Measurements from ENCODE around the gene ZBTB21.

The ZBTB21 gene

DNA sequence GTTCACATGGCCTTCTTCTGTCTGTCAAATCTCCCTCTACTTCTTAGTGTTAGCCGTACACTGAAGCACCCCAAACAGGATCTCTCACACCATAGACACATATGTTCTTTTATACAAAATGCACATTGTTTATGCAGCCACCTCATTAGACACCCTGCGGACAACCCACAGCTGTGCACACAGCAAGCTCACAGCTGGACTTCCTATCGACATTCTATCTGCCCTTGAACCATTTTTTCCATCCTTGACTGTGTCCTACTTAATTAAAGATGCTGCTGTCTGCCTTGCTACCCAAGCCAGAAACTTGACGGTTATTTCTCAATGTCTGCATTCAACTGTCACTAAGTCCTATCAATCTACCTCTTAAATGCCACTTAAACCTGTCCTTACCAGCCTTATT lies 3.2 kb upstream of the ZBTB21 start:
- no peaks in the 10 kb centered on the region for H3K36me3 ChIP-seq (ENCODE audit: insufficient read depth, low read depth, low read length)
- no peak overlapping the region for H3K4me3 ChIP-seq (ENCODE audit: low read length)
- peaks cover 4% of the 10 kb centered on the region; the same call in 1 of the 2 replicates for H3K4me1 ChIP-seq (ENCODE audit: insufficient read depth, low read length)
- H3K9ac ChIP-seq (ENCODE audit: low read depth, low read length) = no peak overlapping the region
- H3K27ac ChIP-seq (ENCODE audit: low read length) = no peak overlapping the region
- no peaks in the 10 kb centered on the region for H3K9me3 ChIP-seq (ENCODE audit: insufficient read depth, low read depth, low read length)
- peaks cover 32% of the 10 kb centered on the region for H3K27me3 ChIP-seq (ENCODE audit: insufficient read depth, low read length)

DNA sequence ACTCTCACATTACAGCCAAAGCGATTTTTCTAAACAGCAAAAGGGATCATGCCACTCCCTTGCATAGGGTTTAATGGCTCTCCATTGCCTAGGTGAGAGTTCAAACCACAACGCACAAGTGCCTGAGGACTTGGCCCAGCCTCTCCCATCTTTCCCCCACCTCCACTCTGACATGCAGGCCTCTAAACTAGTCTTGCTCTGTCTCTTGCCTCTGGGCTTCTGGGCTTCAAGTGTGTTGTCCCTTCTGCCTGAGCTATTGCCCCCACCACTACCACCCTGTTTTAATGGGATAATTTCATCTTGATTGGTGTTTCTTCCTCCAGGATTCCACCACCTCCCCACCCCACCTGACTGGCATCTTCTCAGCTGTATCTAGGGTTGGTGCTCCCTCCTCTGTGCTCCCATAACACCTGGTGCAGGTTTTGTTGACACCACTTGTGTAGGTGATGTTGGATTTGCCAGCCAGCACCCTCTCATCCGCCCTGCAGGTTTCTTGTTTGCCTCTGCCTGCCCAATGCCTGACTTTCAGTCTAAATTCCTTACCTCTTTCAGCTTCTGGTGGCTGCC lies 2.7 kb upstream of the ZBTB21 start:
- no peaks in the 10 kb centered on the region for H3K36me3 ChIP-seq (ENCODE audit: insufficient read depth, low read depth, low read length)
- H3K27ac ChIP-seq (ENCODE audit: low read length) = no peak overlapping the region
- H3K9me3 ChIP-seq (ENCODE audit: insufficient read depth, low read depth, low read length) = no peaks in the 10 kb centered on the region
- H3K4me1 ChIP-seq (ENCODE audit: insufficient read depth, low read length) = peaks cover 4% of the 10 kb centered on the region; the same call in 1 of the 2 replicates
- peaks cover 32% of the 10 kb centered on the region for H3K27me3 ChIP-seq (ENCODE audit: insufficient read depth, low read length)
- no peak overlapping the region for H3K4me3 ChIP-seq (ENCODE audit: low read length)
- no peak overlapping the region for H3K9ac ChIP-seq (ENCODE audit: low read depth, low read length)

- Histone ChIP-seq H3K4me1 (ENCODE audit: insufficient read depth, low read length) (peaks cover 4% of the 10 kb centered on the region; the same call in 1 of the 2 replicates), H3K27me3 (ENCODE audit: insufficient read depth, low read length) (peaks cover 32% of the 10 kb centered on the region), H3K4me3 (ENCODE audit: low read length) (no peak overlapping the region), H3K27ac (ENCODE audit: low read length) (no peak overlapping the region), H3K9ac (ENCODE audit: low read depth, low read length) (no peak overlapping the region), H3K9me3 (ENCODE audit: insufficient read depth, low read depth, low read length) (no peaks in the 10 kb centered on the region), H3K36me3 (ENCODE audit: insufficient read depth, low read depth, low read length) (no peaks in the 10 kb centered on the region)
Measured at GRCh38 chr21:42012344-42012743, 2.2 kb upstream of the ZBTB21 start.

DNA sequence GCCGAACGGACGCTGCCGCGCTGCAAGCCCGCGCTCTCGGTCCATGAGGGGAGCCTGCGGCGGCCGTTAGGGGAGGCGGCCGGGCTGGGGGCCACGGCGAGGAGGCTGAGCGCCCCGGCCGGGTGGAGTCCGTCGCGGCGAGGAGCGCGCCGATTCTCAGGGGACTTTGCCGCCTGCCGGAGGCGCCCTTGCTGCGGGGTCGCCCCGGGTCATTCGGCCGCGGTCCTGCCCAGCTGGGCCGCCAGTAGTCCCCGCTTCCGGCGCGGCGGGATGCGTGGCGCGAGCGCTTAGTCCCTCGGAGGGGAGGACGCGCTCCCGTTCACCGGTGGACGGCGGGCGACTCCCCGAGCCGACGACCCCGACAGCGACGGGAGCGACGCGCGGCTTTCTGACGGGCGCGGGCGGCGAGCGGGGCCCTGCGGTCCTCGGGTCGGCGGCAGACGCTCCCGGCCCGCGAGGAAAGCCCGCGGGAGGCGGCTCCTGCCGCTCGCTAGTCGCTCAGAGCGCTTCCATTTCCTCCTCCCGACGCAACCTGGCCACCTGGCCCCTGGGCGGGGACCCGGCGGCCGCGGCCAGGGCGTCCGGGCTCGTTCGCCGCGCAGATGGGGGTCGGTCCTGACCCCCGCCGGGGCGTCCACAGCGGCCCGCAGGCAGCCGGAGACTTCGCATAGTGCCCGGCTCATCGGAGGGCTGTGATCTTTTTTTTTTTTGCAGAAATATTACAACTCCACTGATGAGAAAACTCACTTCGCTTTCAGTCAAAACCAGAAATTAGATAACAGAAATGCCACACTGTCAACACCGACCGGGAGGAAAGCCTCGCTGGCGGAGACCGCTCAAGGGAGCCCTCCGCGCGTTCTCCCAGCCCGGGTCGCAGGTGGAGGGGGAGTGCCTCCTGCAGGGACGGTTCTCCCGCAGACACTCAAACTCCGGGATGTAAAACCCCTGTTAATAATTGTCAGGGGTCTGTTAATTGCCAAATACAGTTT lies 641 bp upstream of the ZBTB21 start:
- peak overlapping the region; percentile 62; the same call in 1 of the 2 replicates for H3K9ac ChIP-seq (ENCODE audit: low read depth, low read length)
- H3K4me1 ChIP-seq (ENCODE audit: insufficient read depth, low read length) = peaks cover 4% of the 10 kb centered on the region; the same call in 1 of the 2 replicates
- H3K9me3 ChIP-seq (ENCODE audit: insufficient read depth, low read depth, low read length) = no peaks in the 10 kb centered on the region
- H3K27ac ChIP-seq (ENCODE audit: low read length) = no peak overlapping the region
- peak overlapping the region; percentile 74 for H3K4me3 ChIP-seq (ENCODE audit: low read length)
- no peaks in the 10 kb centered on the region; the same call in 1 of the 2 replicates for H3K36me3 ChIP-seq (ENCODE audit: insufficient read depth, low read depth, low read length)
- H3K27me3 ChIP-seq (ENCODE audit: insufficient read depth, low read length) = peaks cover 32% of the 10 kb centered on the region

GRCh38 chr21:42009018-42009830 lies 936 bp downstream of the ZBTB21 start:
- peaks cover 4% of the 10 kb centered on the region; the same call in 1 of the 2 replicates for H3K4me1 ChIP-seq (ENCODE audit: insufficient read depth, low read length)
- peak overlapping the region; percentile 74; the same call in 1 of the 2 replicates for H3K9ac ChIP-seq (ENCODE audit: low read depth, low read length)
- H3K4me3 ChIP-seq (ENCODE audit: low read length) = peak overlapping the region; percentile 83
- H3K36me3 ChIP-seq (ENCODE audit: insufficient read depth, low read depth, low read length) = no peaks in the 10 kb centered on the region; the same call in 1 of the 2 replicates
- H3K27me3 ChIP-seq (ENCODE audit: insufficient read depth, low read length) = peaks cover 32% of the 10 kb centered on the region
- H3K9me3 ChIP-seq (ENCODE audit: insufficient read depth, low read depth, low read length) = no peaks in the 10 kb centered on the region
- H3K27ac ChIP-seq (ENCODE audit: low read length) = no peak overlapping the region

DNA sequence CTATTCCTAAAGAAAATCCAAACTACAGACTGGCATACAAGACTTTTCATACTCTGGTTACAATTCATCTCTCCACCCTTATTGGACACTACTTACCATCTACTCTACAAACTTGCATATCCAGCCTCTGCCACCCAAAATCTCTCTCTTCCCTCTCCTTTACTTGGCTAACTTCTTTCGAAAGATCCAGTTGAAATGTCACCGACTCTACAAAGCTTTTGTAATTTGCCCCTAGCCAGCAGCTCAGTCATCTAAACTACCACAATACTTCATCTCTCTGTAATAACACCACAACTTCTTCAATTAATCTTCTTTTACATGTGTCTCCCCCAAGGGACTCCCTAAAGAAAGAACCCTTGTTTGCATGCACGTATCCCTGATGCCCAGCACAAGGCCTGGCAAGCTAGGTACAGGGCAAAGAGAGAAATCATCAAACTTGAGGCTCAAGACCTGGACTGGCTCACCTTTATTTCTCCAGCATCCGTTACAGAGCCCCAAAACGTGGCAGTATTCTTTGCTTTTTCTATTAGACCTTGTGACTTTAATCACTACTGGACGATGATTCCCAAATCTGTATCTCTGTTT lies 2.7 kb downstream of the ZBTB21 start:
- H3K9me3 ChIP-seq (ENCODE audit: insufficient read depth, low read depth, low read length) = no peaks in the 10 kb centered on the region
- no peak overlapping the region for H3K9ac ChIP-seq (ENCODE audit: low read depth, low read length)
- no peak overlapping the region for H3K27ac ChIP-seq (ENCODE audit: low read length)
- H3K27me3 ChIP-seq (ENCODE audit: insufficient read depth, low read length) = peaks cover 21% of the 10 kb centered on the region
- H3K36me3 ChIP-seq (ENCODE audit: insufficient read depth, low read depth, low read length) = no peaks in the 10 kb centered on the region; the same call in none of the 2 replicates
- H3K4me1 ChIP-seq (ENCODE audit: insufficient read depth, low read length) = peaks cover 4% of the 10 kb centered on the region; the same call in 1 of the 2 replicates
- H3K4me3 ChIP-seq (ENCODE audit: low read length) = no peak overlapping the region

- H3K9ac ChIP-seq (ENCODE audit: low read depth, low read length) = no peak overlapping the region
- peaks cover 4% of the 10 kb centered on the region for H3K36me3 ChIP-seq (ENCODE audit: insufficient read depth, low read depth, low read length)
- H3K9me3 ChIP-seq (ENCODE audit: insufficient read depth, low read depth, low read length) = no peaks in the 10 kb centered on the region
- peaks cover 14% of the 10 kb centered on the region for H3K27me3 ChIP-seq (ENCODE audit: insufficient read depth, low read length)
- H3K4me1 ChIP-seq (ENCODE audit: insufficient read depth, low read length) = peaks cover 4% of the 10 kb centered on the region; the same call in 1 of the 2 replicates
- H3K4me3 ChIP-seq (ENCODE audit: low read length) = no peak overlapping the region
- H3K27ac ChIP-seq (ENCODE audit: low read length) = no peak overlapping the region
Measured at GRCh38 chr21:42006765-42007164, 3.4 kb downstream of the ZBTB21 start.

DNA sequence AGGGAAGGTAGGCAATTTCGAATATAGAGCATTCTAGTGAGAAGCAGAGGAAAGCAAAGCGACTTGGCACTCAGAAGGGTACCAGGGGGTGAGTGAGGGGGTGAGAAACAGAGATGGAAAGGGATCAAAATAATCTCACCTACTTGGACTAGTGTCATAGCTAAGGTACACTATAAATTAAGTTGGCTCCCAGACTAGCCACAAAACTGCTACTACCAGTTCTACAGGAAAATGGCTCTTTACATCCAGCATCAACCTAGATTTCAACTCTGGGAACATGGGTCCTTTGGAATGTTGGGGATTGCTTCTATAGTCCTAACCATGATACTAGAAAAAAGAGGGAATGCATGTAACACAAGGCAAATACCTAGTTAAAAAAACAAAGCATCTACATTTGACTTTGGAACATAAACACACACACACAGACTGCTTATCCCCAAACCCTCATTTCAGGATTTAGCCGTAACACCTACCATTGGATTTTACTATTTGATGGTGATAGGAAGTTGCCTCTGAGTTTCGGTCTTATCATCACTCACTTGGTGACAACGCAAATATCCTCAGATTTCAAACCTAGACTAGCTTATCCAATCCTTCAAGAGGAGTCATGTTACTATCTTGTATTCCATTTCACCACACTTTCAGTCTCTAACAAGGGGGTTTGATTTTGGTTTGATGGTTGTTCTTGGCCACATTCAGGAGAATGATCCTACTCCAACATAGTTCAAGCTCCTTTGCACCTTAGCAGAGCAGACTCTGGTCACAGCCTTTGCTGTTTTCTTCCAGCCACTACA lies 5.6 kb downstream of the ZBTB21 start:
- peaks cover 4% of the 10 kb centered on the region; the same call in 1 of the 2 replicates for H3K4me1 ChIP-seq (ENCODE audit: insufficient read depth, low read length)
- H3K9ac ChIP-seq (ENCODE audit: low read depth, low read length) = no peak overlapping the region
- H3K9me3 ChIP-seq (ENCODE audit: insufficient read depth, low read depth, low read length) = no peaks in the 10 kb centered on the region
- peaks cover 7% of the 10 kb centered on the region; the same call in 1 of the 2 replicates for H3K27me3 ChIP-seq (ENCODE audit: insufficient read depth, low read length)
- peaks cover 13% of the 10 kb centered on the region for H3K36me3 ChIP-seq (ENCODE audit: insufficient read depth, low read depth, low read length)
- no peak overlapping the region for H3K27ac ChIP-seq (ENCODE audit: low read length)
- no peak overlapping the region for H3K4me3 ChIP-seq (ENCODE audit: low read length)

- H3K27ac ChIP-seq (ENCODE audit: low read length) = no peak overlapping the region
- H3K4me3 ChIP-seq (ENCODE audit: low read length) = no peak overlapping the region
- H3K27me3 ChIP-seq (ENCODE audit: insufficient read depth, low read length) = no peaks in the 10 kb centered on the region
- H3K9me3 ChIP-seq (ENCODE audit: insufficient read depth, low read depth, low read length) = no peaks in the 10 kb centered on the region
- no peak overlapping the region for H3K9ac ChIP-seq (ENCODE audit: low read depth, low read length)
- peaks cover 17% of the 10 kb centered on the region for H3K36me3 ChIP-seq (ENCODE audit: insufficient read depth, low read depth, low read length)
- H3K4me1 ChIP-seq (ENCODE audit: insufficient read depth, low read length) = no peaks in the 10 kb centered on the region
Measured at GRCh38 chr21:42003051-42003461, 7.1 kb downstream of the ZBTB21 start.

- Histone ChIP-seq H3K36me3 (ENCODE audit: insufficient read depth, low read depth, low read length) (peaks cover 20% of the 10 kb centered on the region), H3K27me3 (ENCODE audit: insufficient read depth, low read length) (no peaks in the 10 kb centered on the region), H3K9me3 (ENCODE audit: insufficient read depth, low read depth, low read length) (no peaks in the 10 kb centered on the region), H3K9ac (ENCODE audit: low read depth, low read length) (no peak overlapping the region), H3K4me1 (ENCODE audit: insufficient read depth, low read length) (no peaks in the 10 kb centered on the region), H3K27ac (ENCODE audit: low read length) (no peak overlapping the region), H3K4me3 (ENCODE audit: low read length) (no peak overlapping the region)
Measured at GRCh38 chr21:42002421-42002958, 7.7 kb downstream of the ZBTB21 start.

All from iPS-20b (cell line).